Mesangial cell (primary cell): ENCODE measurements around the gene INO80D. TPM values are rescaled to one million over a fixed set of nuclear protein-coding genes. Genes with fewer than 3 reads are reported as not detected.

ENCODE experiments used
- total RNA-seq: library from RNA; depleted of rRNA; stranded (reverse); fragments of >200 nt; gene quantifications from 2 replicates; pipeline ENCODE4 v1.2.3, GENCODE V29; 2015

INO80D gene
- 6.0 and 8.0 TPM in 2 replicates for total RNA-seq

GRCh38 chr2:206085742-206086445 lies at the start of gene INO80D:
TSS of gene INO80D (minus strand) at chr2:206086174. CDS start at chr2:206063016, 23,158 bp downstream.

Other genes with a start within 250 kb of the INO80D start
- 51.3 and 95.0 TPM in 2 replicates for gene NDUFS1, start 73.3 kb upstream of the INO80D start, total RNA-seq
- gene EEF1B2, start 73.7 kb upstream of the INO80D start, total RNA-seq = 366 and 454 TPM in 2 replicates
- 2.4 and 4.3 TPM in 2 replicates for gene ZDBF2, start 188.5 kb upstream of the INO80D start, total RNA-seq